Adrenal gland (tissue), 5 donors: Measurements from ENCODE around the gene HAT1.

Experiments used
- POLR2A ChIP-seq, 2 donors: fragments of 450-650 bp; IDR thresholded peaks; one replicate each; pipeline ENCODE4 v1.6.1; 2017; ENCODE audit warnings: antibody characterized with exemption in 2 of 2, mild to moderate bottlenecking in 2 of 2, moderate library complexity in 1 of 2
- TF ChIP-seq, protein P1 (sequence below), 6 experiments: fragments of 450-650 bp in 4 of 6; fragments of 200-600 bp in 2 of 6; sonication (generic) in 1 of 6; IDR thresholded peaks; 1 replicate in 5 of 6; 2 replicates in 1 of 6; pipeline versions ENCODE4 v1.5.1 to v1.8.0; 2016 to 2021; ENCODE audit warnings: antibody characterized with exemption in 6 of 6, mild to moderate bottlenecking in 2 of 6, moderate library complexity in 1 of 6
- donor health status: DM: no; HTN: no; CAD: no.

DNA sequence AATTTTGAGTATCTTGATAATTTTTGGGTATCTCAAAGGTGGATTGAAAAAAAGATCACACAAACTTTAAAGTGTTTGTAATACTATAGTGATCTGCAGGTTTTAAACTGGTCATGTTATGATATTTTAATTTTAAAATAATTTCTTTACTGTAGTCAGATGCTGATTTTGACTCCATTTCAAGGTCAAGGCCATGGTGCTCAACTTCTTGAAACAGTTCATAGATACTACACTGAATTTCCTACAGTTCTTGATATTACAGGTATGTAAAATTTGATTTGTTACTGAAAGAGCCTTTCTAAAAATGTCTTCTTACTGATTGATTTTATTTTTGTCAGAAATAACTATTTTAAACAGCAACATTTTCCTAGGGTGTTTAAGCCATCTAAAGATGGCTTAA lies 44.4 kb downstream of the HAT1 start:
- TF ChIP-seq, protein P1, sequence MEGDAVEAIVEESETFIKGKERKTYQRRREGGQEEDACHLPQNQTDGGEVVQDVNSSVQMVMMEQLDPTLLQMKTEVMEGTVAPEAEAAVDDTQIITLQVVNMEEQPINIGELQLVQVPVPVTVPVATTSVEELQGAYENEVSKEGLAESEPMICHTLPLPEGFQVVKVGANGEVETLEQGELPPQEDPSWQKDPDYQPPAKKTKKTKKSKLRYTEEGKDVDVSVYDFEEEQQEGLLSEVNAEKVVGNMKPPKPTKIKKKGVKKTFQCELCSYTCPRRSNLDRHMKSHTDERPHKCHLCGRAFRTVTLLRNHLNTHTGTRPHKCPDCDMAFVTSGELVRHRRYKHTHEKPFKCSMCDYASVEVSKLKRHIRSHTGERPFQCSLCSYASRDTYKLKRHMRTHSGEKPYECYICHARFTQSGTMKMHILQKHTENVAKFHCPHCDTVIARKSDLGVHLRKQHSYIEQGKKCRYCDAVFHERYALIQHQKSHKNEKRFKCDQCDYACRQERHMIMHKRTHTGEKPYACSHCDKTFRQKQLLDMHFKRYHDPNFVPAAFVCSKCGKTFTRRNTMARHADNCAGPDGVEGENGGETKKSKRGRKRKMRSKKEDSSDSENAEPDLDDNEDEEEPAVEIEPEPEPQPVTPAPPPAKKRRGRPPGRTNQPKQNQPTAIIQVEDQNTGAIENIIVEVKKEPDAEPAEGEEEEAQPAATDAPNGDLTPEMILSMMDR (IDR thresholded peaks at IDR 0.05) = no peak
- no peak for TF ChIP-seq POLR2A (IDR thresholded peaks at IDR 0.05)
